ENCODE results near the gene SHB. TPM values are rescaled to one million over a fixed set of nuclear protein-coding genes. Genes with fewer than 3 reads are reported as not detected.

The SHB gene
- total RNA-seq, 1 experiment from 2014 or later, result 23.8 TPM

GRCh38 chr9:37990404-37991015 lies 78.5 kb downstream of the SHB start:
- no peaks in the 10 kb centered on the region for H3K27me3 ChIP-seq (ENCODE audit: insufficient read depth, low read depth)
- no peak overlapping the region for H3K4me3 ChIP-seq
- no peak overlapping the region for H2AFZ ChIP-seq
- BruUV-seq (replicated peaks), result no TSS peak
- intact Hi-C loops (cut with micrococcal nuclease; ENCODE audit: unreplicated experiment), result no loop called here
- no peaks in the 10 kb centered on the region for H3K36me3 ChIP-seq (ENCODE audit: low read depth)
- H3K4me2 ChIP-seq, result no peak overlapping the region
- POLR2A ChIA-PET (ENCODE audit: unreplicated experiment), result no interaction called here
- no peaks in the 10 kb centered on the region for H3K9me3 ChIP-seq (ENCODE audit: insufficient read depth, low read depth)
- no peaks in the 10 kb centered on the region for H3K4me1 ChIP-seq (replicated peaks; ENCODE audit: insufficient read depth)
- no peak for TF ChIP-seq EZH2 (IDR thresholded peaks at IDR 0.05; ENCODE audit: low read depth)
- TF ChIP-seq, protein P1, sequence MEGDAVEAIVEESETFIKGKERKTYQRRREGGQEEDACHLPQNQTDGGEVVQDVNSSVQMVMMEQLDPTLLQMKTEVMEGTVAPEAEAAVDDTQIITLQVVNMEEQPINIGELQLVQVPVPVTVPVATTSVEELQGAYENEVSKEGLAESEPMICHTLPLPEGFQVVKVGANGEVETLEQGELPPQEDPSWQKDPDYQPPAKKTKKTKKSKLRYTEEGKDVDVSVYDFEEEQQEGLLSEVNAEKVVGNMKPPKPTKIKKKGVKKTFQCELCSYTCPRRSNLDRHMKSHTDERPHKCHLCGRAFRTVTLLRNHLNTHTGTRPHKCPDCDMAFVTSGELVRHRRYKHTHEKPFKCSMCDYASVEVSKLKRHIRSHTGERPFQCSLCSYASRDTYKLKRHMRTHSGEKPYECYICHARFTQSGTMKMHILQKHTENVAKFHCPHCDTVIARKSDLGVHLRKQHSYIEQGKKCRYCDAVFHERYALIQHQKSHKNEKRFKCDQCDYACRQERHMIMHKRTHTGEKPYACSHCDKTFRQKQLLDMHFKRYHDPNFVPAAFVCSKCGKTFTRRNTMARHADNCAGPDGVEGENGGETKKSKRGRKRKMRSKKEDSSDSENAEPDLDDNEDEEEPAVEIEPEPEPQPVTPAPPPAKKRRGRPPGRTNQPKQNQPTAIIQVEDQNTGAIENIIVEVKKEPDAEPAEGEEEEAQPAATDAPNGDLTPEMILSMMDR (conservative IDR thresholded peaks at IDR 0.05), result no peak
- CTCF ChIA-PET, result no interaction called here
- H3K79me2 ChIP-seq (ENCODE audit: low read depth), result peaks cover 76% of the 10 kb centered on the region
- H3F3A ChIP-seq (ENCODE audit: insufficient read depth, low read depth), result peaks cover 8% of the 10 kb centered on the region; the same call in 1 of the 2 replicates
- DNase-seq, result no peak
- H3K9me2 ChIP-seq (ENCODE audit: insufficient read depth), result no peaks in the 10 kb centered on the region
- no peak overlapping the region for H3K27ac ChIP-seq
- peaks cover 48% of the 10 kb centered on the region for H4K20me1 ChIP-seq (ENCODE audit: insufficient read depth)

DNA sequence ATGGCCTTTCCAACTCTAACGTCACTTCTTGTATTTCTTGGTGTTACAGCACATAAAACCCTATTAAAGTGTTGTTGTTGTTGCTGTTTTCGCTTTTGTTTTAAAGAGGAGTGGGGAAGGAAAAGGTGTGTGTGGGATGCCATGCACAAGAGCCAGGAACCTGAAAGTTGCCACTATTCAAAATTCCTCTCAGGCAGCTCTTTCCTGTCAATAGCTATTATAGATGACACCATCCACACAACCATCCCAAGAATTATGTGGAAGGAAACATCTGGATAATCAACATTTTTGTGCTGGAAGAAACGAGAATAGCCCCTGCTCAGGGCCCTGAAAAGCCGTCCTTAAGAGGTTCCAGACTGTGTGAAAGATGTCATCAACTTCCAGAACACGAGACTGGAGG lies 79.3 kb downstream of the SHB start:
- ChIA-PET POLR2A (ENCODE audit: unreplicated experiment) (no interaction called here), CTCF (no interaction called here)
- H3K36me3 ChIP-seq (ENCODE audit: low read depth), result no peaks in the 10 kb centered on the region
- no peaks in the 10 kb centered on the region for H3K9me3 ChIP-seq (ENCODE audit: insufficient read depth, low read depth)
- H3K4me3 ChIP-seq, result no peak overlapping the region
- H3F3A ChIP-seq (ENCODE audit: insufficient read depth, low read depth), result peaks cover 8% of the 10 kb centered on the region; the same call in 1 of the 2 replicates
- no peak overlapping the region for H3K4me2 ChIP-seq
- TF ChIP-seq, protein P1 (conservative IDR thresholded peaks at IDR 0.05), result no peak
- TF ChIP-seq EZH2 (IDR thresholded peaks at IDR 0.05; ENCODE audit: low read depth), result no peak
- intact Hi-C loops (cut with micrococcal nuclease; ENCODE audit: unreplicated experiment), result no loop called here
- peaks cover 80% of the 10 kb centered on the region for H3K79me2 ChIP-seq (ENCODE audit: low read depth)
- peaks cover 56% of the 10 kb centered on the region for H4K20me1 ChIP-seq (ENCODE audit: insufficient read depth)
- no peaks in the 10 kb centered on the region for H3K27me3 ChIP-seq (ENCODE audit: insufficient read depth, low read depth)
- H3K27ac ChIP-seq, result no peak overlapping the region
- no peaks in the 10 kb centered on the region for H3K4me1 ChIP-seq (replicated peaks; ENCODE audit: insufficient read depth)
- no TSS peak for BruUV-seq (replicated peaks)
- no peak for DNase-seq
- no peaks in the 10 kb centered on the region for H3K9me2 ChIP-seq (ENCODE audit: insufficient read depth)
- no peak overlapping the region for H2AFZ ChIP-seq

GRCh38 chr9:37988602-37989001 lies 80.4 kb downstream of the SHB start:
- peaks cover 81% of the 10 kb centered on the region for H3K79me2 ChIP-seq (ENCODE audit: low read depth)
- ChIA-PET POLR2A (ENCODE audit: unreplicated experiment) (interaction anchor here (0.7 kb wide), 1 partner anchor 38 kb away, joined by 8 read pairs; no protein-coding TSS in a partner anchor), CTCF (no interaction called here)
- no peak for DNase-seq
- peaks cover 56% of the 10 kb centered on the region for H4K20me1 ChIP-seq (ENCODE audit: insufficient read depth)
- no peaks in the 10 kb centered on the region for H3F3A ChIP-seq (ENCODE audit: insufficient read depth, low read depth)
- H3K4me3 ChIP-seq, result no peak overlapping the region
- H2AFZ ChIP-seq, result no peak overlapping the region
- BruUV-seq (replicated peaks), result no TSS peak
- H3K9me2 ChIP-seq (ENCODE audit: insufficient read depth), result no peaks in the 10 kb centered on the region
- H3K4me2 ChIP-seq, result no peak overlapping the region
- intact Hi-C loops (cut with micrococcal nuclease; ENCODE audit: unreplicated experiment), result no loop called here
- H3K9me3 ChIP-seq (ENCODE audit: insufficient read depth, low read depth), result no peaks in the 10 kb centered on the region
- H3K4me1 ChIP-seq (replicated peaks; ENCODE audit: insufficient read depth), result no peaks in the 10 kb centered on the region
- no peaks in the 10 kb centered on the region for H3K27me3 ChIP-seq (ENCODE audit: insufficient read depth, low read depth)
- no peaks in the 10 kb centered on the region for H3K36me3 ChIP-seq (ENCODE audit: low read depth)
- no peak for TF ChIP-seq EZH2 (IDR thresholded peaks at IDR 0.05; ENCODE audit: low read depth)
- TF ChIP-seq, protein P1 (conservative IDR thresholded peaks at IDR 0.05), result no peak
- no peak overlapping the region for H3K27ac ChIP-seq
